Measurements from ENCODE around the gene MAP7.

MAP7 gene

GRCh38 chr6:136337606-136338005 lies 212.6 kb downstream of the MAP7 start:
- no peak for TF ChIP-seq CTCF (IDR thresholded peaks at IDR 0.05)

- TF ChIP-seq CTCF (IDR thresholded peaks at IDR 0.05), result no peak
Measured at GRCh38 chr6:136337121-136337520, 213.1 kb downstream of the MAP7 start.

GRCh38 chr6:136335736-136336363 lies 214.4 kb downstream of the MAP7 start:
- no peak for TF ChIP-seq CTCF (IDR thresholded peaks at IDR 0.05)

- no peak for TF ChIP-seq CTCF (IDR thresholded peaks at IDR 0.05)
Measured at GRCh38 chr6:136334853-136335252, 215.4 kb downstream of the MAP7 start.

GRCh38 chr6:136334465-136334846 lies 215.8 kb downstream of the MAP7 start:
- no peak for TF ChIP-seq CTCF (IDR thresholded peaks at IDR 0.05)

GRCh38 chr6:136333824-136334464 lies 216.3 kb downstream of the MAP7 start:
- TF ChIP-seq CTCF (IDR thresholded peaks at IDR 0.05), result no peak

GRCh38 chr6:136331461-136331860 lies 218.8 kb downstream of the MAP7 start:
- no peak for TF ChIP-seq CTCF (IDR thresholded peaks at IDR 0.05)

All from LNCAP (cell line).